GM23338 (cell line): Measurements from ENCODE around the gene ENTPD1. TPM values are rescaled to one million over a fixed set of nuclear protein-coding genes. Genes with fewer than 3 reads are reported as not detected.

Source experiments
- ATAC-seq: fragments of 200-7000 bp; cut with Tn5 transposase; 3 replicates; pipeline ENCODE4 v1.9.1; 2020
- DNase-seq: peaks from one replicate; pipeline ENCODE4 v3.0.0-alpha.2; 2015; ENCODE audit warnings: low spot score
- H2AFZ ChIP-seq: fragments of 200-600 bp; sonication (generic); 2 replicates; pipeline ENCODE4 v1.8.0; 2016; ENCODE audit warnings: antibody characterized with exemption, mild to moderate bottlenecking, moderate library complexity
- H3F3A ChIP-seq: fragments of 200-600 bp; sonication (generic); replicated peaks from 2 replicates; pipeline ENCODE4 v1.8.0; 2017; ENCODE audit warnings: antibody characterized with exemption, mixed run types, low read depth
- H3K27ac ChIP-seq: fragments of 200-600 bp; sonication (generic); 2 replicates; pipeline ENCODE4 v1.6.1; 2016; ENCODE audit warnings: low read depth
- H3K27me3 ChIP-seq: fragments of 200-600 bp; sonication (generic); 2 replicates; pipeline ENCODE4 v1.8.0; 2016; ENCODE audit warnings: mild to moderate bottlenecking, mixed run types, moderate library complexity; ENCODE audit not compliant: insufficient read depth
- H3K36me3 ChIP-seq: fragments of 200-600 bp; sonication (generic); 2 replicates; pipeline ENCODE4 v1.8.0; 2016; ENCODE audit warnings: mild to moderate bottlenecking; ENCODE audit not compliant: insufficient read depth
- H3K4me1 ChIP-seq: fragments of 200-600 bp; sonication (generic); 2 replicates; pipeline ENCODE4 v1.8.0; 2016; ENCODE audit warnings: mild to moderate bottlenecking, moderate library complexity; ENCODE audit not compliant: insufficient read depth
- H3K4me2 ChIP-seq: fragments of 200-600 bp; sonication (generic); 2 replicates; pipeline ENCODE4 v1.7.1; 2017; ENCODE audit warnings: mixed run types
- H3K4me3 ChIP-seq: fragments of 200-600 bp; sonication (generic); 2 replicates; pipeline ENCODE4 v1.6.1; 2016; ENCODE audit warnings: mixed run types
- H3K79me2 ChIP-seq: fragments of 200-600 bp; sonication (generic); replicated peaks from 2 replicates; pipeline ENCODE4 v1.8.0; 2017; ENCODE audit warnings: mild to moderate bottlenecking; ENCODE audit not compliant: insufficient read depth
- H3K9me2 ChIP-seq: fragments of 200-600 bp; sonication (generic); 2 replicates; pipeline ENCODE4 v1.8.0; 2017; ENCODE audit not compliant: insufficient read depth
- H4K20me1 ChIP-seq: fragments of 200-600 bp; sonication (generic); replicated peaks from 2 replicates; pipeline ENCODE4 v1.8.0; 2017; ENCODE audit warnings: mild to moderate bottlenecking; ENCODE audit not compliant: insufficient read depth
- H3K27ac Mint-ChIP-seq: 2 replicates; pipeline ENCODE4 v1.8.0; 2020; ENCODE audit warnings: inconsistent platforms, mild to moderate bottlenecking, moderate library complexity, mixed read lengths
- H3K27me3 Mint-ChIP-seq: 3 replicates; pipeline ENCODE4 v1.8.0; 2022; ENCODE audit warnings: low read depth, mild to moderate bottlenecking, moderate library complexity, mixed read lengths, inconsistent platforms; ENCODE audit not compliant: insufficient read depth, poor library complexity
- H3K36me3 Mint-ChIP-seq: 3 replicates; pipeline ENCODE4 v1.8.0; 2021; ENCODE audit warnings: low read depth, mild to moderate bottlenecking, inconsistent platforms, moderate library complexity, mixed read lengths
- H3K4me1 Mint-ChIP-seq: 3 replicates; pipeline ENCODE4 v1.8.0; 2020; ENCODE audit warnings: mild to moderate bottlenecking, inconsistent platforms, mixed read lengths
- H3K4me3 Mint-ChIP-seq: 3 replicates; pipeline ENCODE4 v1.8.0; 2021; ENCODE audit warnings: moderate library complexity, mild to moderate bottlenecking, inconsistent platforms, mixed read lengths
- H3K9me3 Mint-ChIP-seq: 3 replicates; pipeline ENCODE4 v1.8.0; 2020; ENCODE audit warnings: moderate library complexity, mild to moderate bottlenecking, inconsistent platforms, mixed read lengths
- CREB1 ChIP-seq: fragments of 250-450 bp; sonication (Bioruptor Pico); IDR thresholded peaks from 2 replicates; pipeline ENCODE4 v1.5.0; 2020; ENCODE audit warnings: low read depth, mild to moderate bottlenecking, moderate library complexity
- CTCF ChIP-seq, 2 experiments: fragments of 200-600 bp in 1 of 2; sonication (generic) in 1 of 2; conservative IDR thresholded peaks; 2 replicates each; pipeline versions ENCODE4 v1.5.1 to v1.6.1; 2016 to 2017; ENCODE audit warnings: antibody characterized with exemption in 2 of 2, low read depth in 2 of 2, mild to moderate bottlenecking in 2 of 2, moderate library complexity in 1 of 2
- EZH2 ChIP-seq: fragments of 200-600 bp; sonication (generic); IDR thresholded peaks from one replicate; pipeline ENCODE4 v1.8.0; 2017; ENCODE audit warnings: antibody characterized with exemption, mild to moderate bottlenecking, low read depth; ENCODE audit not compliant: unreplicated experiment
- JUNB ChIP-seq: IDR thresholded peaks from one replicate; pipeline ENCODE4 v1.6.1; 2016; ENCODE audit warnings: antibody characterized with exemption; ENCODE audit not compliant: unreplicated experiment
- NANOG ChIP-seq: IDR thresholded peaks from 2 replicates; pipeline ENCODE4 v1.6.1; 2016; ENCODE audit warnings: antibody characterized with exemption, borderline replicate concordance
- POLR2AphosphoS5 ChIP-seq: IDR thresholded peaks from 2 replicates; pipeline ENCODE4 v1.6.1; 2016; ENCODE audit warnings: antibody characterized with exemption, low read depth
- STAT1 ChIP-seq: IDR thresholded peaks from one replicate; pipeline ENCODE4 v1.6.1; 2016; ENCODE audit warnings: antibody characterized with exemption; ENCODE audit not compliant: unreplicated experiment
- ZNF331 ChIP-seq: fragments of 250-450 bp; sonication (Bioruptor Pico); IDR thresholded peaks from 2 replicates; pipeline ENCODE4 v1.5.0; 2020; ENCODE audit warnings: low read depth, mild to moderate bottlenecking, moderate library complexity
- polyA plus RNA-seq: library from polyadenylated mRNA; unstranded; fragments of >200 nt; fragmentation: Nextera tagmentation; extraction: Ambion mirVana; gene quantifications from 2 replicates; pipeline ENCODE4 v1.2.1, GENCODE V29; 2016
- total RNA-seq: library from RNA; depleted of rRNA; stranded (reverse); fragments of >200 nt; shearing (Covaris generic); gene quantifications from 2 replicates; pipeline ENCODE4 v1.2.3, GENCODE V29; 2014
- TF ChIP-seq, protein P1 (sequence below): IDR thresholded peaks from 2 replicates; pipeline ENCODE4 v1.6.1; 2016; ENCODE audit warnings: antibody characterized with exemption
- TF ChIP-seq, protein P2 (sequence below): IDR thresholded peaks from one replicate; pipeline ENCODE4 v1.6.1; 2018; ENCODE audit warnings: antibody characterized with exemption; ENCODE audit not compliant: unreplicated experiment

ENTPD1 gene
- total and polyA plus RNA-seq, 2 experiments from 2014 or later, result 2.3 to 3.6 TPM

DNA sequence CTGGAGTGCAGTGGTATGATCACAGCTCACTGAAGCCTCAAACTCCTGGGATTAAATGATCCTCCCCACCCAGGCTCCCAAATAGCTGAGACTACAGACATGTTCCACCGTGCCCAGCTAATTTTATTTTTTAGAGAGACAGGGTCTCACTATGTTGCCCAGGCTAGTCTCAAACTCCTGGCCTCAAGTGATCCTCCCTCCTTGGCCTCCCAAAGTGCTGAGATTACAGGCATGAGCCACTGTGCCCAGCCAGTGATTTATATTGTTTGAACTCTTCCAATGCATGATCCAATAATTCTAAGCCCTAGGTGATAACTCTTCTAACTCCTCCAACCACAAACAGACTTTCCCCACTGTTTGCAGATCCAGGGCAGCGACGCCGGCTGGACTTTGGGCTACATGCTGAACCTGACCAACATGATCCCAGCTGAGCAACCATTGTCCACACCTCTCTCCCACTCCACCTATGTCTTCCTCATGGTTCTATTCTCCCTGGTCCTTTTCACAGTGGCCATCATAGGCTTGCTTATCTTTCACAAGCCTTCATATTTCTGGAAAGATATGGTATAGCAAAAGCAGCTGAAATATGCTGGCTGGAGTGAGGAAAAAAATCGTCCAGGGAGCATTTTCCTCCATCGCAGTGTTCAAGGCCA is 110.0 kb downstream of the ENTPD1 start:
- Histone ChIP-seq H3K79me2 (no peaks in the 10 kb centered on the region), H4K20me1 (no peaks in the 10 kb centered on the region), H2AFZ (no peak overlapping the region), H3K4me2 (no peak overlapping the region), H3K27me3 (no peaks in the 10 kb centered on the region), H3K36me3 (no peaks in the 10 kb centered on the region), H3F3A (no peaks in the 10 kb centered on the region), H3K27ac (no peak overlapping the region), H3K9me2 (no peaks in the 10 kb centered on the region), H3K4me3 (no peak overlapping the region), H3K4me1 (no peaks in the 10 kb centered on the region)
- Mint-ChIP-seq H3K4me1 (no peaks in the 10 kb centered on the region), H3K4me3 (no peak overlapping the region), H3K9me3 (no peaks in the 10 kb centered on the region), H3K36me3 (no peaks in the 10 kb centered on the region), H3K27me3 (peaks cover 2% of the 10 kb centered on the region), H3K27ac (no peak overlapping the region)
- ATAC-seq, result no peak
- DNase-seq, result no peak
- TF ChIP-seq ZNF331 (CRISPR knock-in tag) (no peak), NANOG (no peak), POLR2AphosphoS5 (no peak), JUNB (no peak)
- TF ChIP-seq, protein P1, sequence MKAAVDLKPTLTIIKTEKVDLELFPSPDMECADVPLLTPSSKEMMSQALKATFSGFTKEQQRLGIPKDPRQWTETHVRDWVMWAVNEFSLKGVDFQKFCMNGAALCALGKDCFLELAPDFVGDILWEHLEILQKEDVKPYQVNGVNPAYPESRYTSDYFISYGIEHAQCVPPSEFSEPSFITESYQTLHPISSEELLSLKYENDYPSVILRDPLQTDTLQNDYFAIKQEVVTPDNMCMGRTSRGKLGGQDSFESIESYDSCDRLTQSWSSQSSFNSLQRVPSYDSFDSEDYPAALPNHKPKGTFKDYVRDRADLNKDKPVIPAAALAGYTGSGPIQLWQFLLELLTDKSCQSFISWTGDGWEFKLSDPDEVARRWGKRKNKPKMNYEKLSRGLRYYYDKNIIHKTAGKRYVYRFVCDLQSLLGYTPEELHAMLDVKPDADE, result no peak
- TF ChIP-seq, protein P2, sequence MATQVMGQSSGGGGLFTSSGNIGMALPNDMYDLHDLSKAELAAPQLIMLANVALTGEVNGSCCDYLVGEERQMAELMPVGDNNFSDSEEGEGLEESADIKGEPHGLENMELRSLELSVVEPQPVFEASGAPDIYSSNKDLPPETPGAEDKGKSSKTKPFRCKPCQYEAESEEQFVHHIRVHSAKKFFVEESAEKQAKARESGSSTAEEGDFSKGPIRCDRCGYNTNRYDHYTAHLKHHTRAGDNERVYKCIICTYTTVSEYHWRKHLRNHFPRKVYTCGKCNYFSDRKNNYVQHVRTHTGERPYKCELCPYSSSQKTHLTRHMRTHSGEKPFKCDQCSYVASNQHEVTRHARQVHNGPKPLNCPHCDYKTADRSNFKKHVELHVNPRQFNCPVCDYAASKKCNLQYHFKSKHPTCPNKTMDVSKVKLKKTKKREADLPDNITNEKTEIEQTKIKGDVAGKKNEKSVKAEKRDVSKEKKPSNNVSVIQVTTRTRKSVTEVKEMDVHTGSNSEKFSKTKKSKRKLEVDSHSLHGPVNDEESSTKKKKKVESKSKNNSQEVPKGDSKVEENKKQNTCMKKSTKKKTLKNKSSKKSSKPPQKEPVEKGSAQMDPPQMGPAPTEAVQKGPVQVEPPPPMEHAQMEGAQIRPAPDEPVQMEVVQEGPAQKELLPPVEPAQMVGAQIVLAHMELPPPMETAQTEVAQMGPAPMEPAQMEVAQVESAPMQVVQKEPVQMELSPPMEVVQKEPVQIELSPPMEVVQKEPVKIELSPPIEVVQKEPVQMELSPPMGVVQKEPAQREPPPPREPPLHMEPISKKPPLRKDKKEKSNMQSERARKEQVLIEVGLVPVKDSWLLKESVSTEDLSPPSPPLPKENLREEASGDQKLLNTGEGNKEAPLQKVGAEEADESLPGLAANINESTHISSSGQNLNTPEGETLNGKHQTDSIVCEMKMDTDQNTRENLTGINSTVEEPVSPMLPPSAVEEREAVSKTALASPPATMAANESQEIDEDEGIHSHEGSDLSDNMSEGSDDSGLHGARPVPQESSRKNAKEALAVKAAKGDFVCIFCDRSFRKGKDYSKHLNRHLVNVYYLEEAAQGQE, result no peak

DNA sequence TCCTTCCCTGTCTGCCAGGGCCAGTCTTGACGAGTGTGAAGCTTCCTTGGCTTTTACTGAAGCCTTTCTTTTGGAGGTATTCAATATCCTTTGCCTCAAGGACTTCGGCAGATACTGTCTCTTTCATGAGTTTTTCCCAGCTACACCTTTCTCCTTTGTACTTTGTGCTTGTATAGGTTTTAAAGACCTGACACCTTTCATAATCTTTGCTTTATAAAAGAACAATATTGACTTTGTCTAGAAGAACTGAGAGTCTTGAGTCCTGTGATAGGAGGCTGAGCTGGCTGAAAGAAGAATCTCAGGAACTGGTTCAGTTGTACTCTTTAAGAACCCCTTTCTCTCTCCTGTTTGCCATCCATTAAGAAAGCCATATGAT is 110.5 kb downstream of the ENTPD1 start:
- H3F3A ChIP-seq, result no peaks in the 10 kb centered on the region
- Mint-ChIP-seq H3K27ac (no peak overlapping the region), H3K36me3 (no peaks in the 10 kb centered on the region), H3K4me3 (no peak overlapping the region), H3K4me1 (no peaks in the 10 kb centered on the region), H3K9me3 (no peaks in the 10 kb centered on the region), H3K27me3 (peaks cover 2% of the 10 kb centered on the region)
- H3K9me2 ChIP-seq, result no peaks in the 10 kb centered on the region
- no peaks in the 10 kb centered on the region for H3K79me2 ChIP-seq
- no peaks in the 10 kb centered on the region for H3K4me1 ChIP-seq
- H4K20me1 ChIP-seq, result no peaks in the 10 kb centered on the region
- no peaks in the 10 kb centered on the region for H3K27me3 ChIP-seq
- no peak overlapping the region for H3K4me2 ChIP-seq
- no peak overlapping the region for H2AFZ ChIP-seq
- H3K4me3 ChIP-seq, result no peak overlapping the region
- no peaks in the 10 kb centered on the region for H3K36me3 ChIP-seq
- no peak overlapping the region for H3K27ac ChIP-seq
- no peak for DNase-seq
- ATAC-seq, result no peak
- TF ChIP-seq, protein P2, result no peak
- TF ChIP-seq CTCF (conservative IDR thresholded peaks at IDR 0.05; ENCODE audit: low read depth in 2 of 2), result no peak
- TF ChIP-seq CREB1 (CRISPR knock-in tag), result no peak
- TF ChIP-seq EZH2, result no peak
- TF ChIP-seq, protein P1, result no peak
- TF ChIP-seq STAT1, result no peak
